NCI-H187 (cell line): Measurements from ENCODE around the gene IL9R.
"Not testable (repeated sequence)": the region's sequence is repeated elsewhere in the genome, so short reads cannot be mapped to it uniquely, and the experiment has no call there.

ENCODE experiments used
- DNase-seq, 2 experiments: peaks; one replicate each; lab custom pipeline; 2025; lab: John Stamatoyannopoulos, UW

Gene IL9R

GRCh38 chrX:155998761-155999510 is 1.4 kb downstream of the IL9R start:
- DNase-seq = no peak

GRCh38 chrX:155999751-156000150 is 2.3 kb downstream of the IL9R start:
- DNase-seq = not testable (repeated sequence)

GRCh38 chrX:156000361-156000926 is 2.9 kb downstream of the IL9R start:
- DNase-seq = no peak

GRCh38 chrX:156001001-156001666 is 3.6 kb downstream of the IL9R start:
- no peak for DNase-seq

- no peak for DNase-seq
Observed at GRCh38 chrX:156001667-156002021, 4.1 kb downstream of the IL9R start.

- no peak for DNase-seq
Observed at GRCh38 chrX:156002507-156002906, 5.0 kb downstream of the IL9R start.

GRCh38 chrX:156003486-156004185 is 6.1 kb downstream of the IL9R start:
- DNase-seq = no peak

GRCh38 chrX:156004256-156004655 is 6.8 kb downstream of the IL9R start:
- no peak for DNase-seq

GRCh38 chrX:156004740-156005139 is 7.2 kb downstream of the IL9R start:
- no peak for DNase-seq

GRCh38 chrX:156005144-156005543 is 7.6 kb downstream of the IL9R start:
- DNase-seq = no peak

- DNase-seq = not testable (repeated sequence)
Observed at GRCh38 chrX:156006468-156006867, 9.0 kb downstream of the IL9R start.

- DNase-seq = not testable (repeated sequence)
Observed at GRCh38 chrX:156008379-156008778, 10.9 kb downstream of the IL9R start.

GRCh38 chrX:156008915-156009314 is 11.4 kb downstream of the IL9R start:
- no peak for DNase-seq

GRCh38 chrX:156009691-156010090 is 12.2 kb downstream of the IL9R start:
- DNase-seq = not testable (repeated sequence)

- DNase-seq = not testable (repeated sequence)
Observed at GRCh38 chrX:156013286-156013953, 15.9 kb downstream of the IL9R start.

GRCh38 chrX:156019846-156020245 is 22.4 kb downstream of the IL9R start:
- not testable (repeated sequence) for DNase-seq

GRCh38 chrX:156023002-156023401 is 25.5 kb downstream of the IL9R start:
- not testable (repeated sequence) for DNase-seq

GRCh38 chrX:156024949-156025492 is 27.5 kb downstream of the IL9R start:
- DNase-seq = not testable (repeated sequence)

GRCh38 chrX:156028653-156029237 is 31.2 kb downstream of the IL9R start:
- not testable (repeated sequence) for DNase-seq

GRCh38 chrX:156029296-156029695 is 31.8 kb downstream of the IL9R start:
- not testable (repeated sequence) for DNase-seq

- not testable (repeated sequence) for DNase-seq
Observed at GRCh38 chrX:156029707-156030442, 32.4 kb downstream of the IL9R start.
